Stimulated activated CD8-positive, alpha-beta memory T cell treated with anti-CD3 and anti-CD28 coated beads, Interleukin-15, amount 100 ng/mL, for 48 hours (primary cell): ENCODE data around the gene C1orf74.

Experiments used
- DNase-seq, 2 donors: peaks; one replicate each; pipeline ENCODE4 v3.0.0-alpha.2; 2020; ENCODE audit warnings: low read depth in 2 of 2

Gene C1orf74

GRCh38 chr1:209772126-209772525 is 12.2 kb downstream of the C1orf74 start:
- DNase-seq, result no peak

GRCh38 chr1:209770636-209771415 is 13.5 kb downstream of the C1orf74 start:
- no peak for DNase-seq

GRCh38 chr1:209769971-209770370 is 14.4 kb downstream of the C1orf74 start:
- no peak for DNase-seq

GRCh38 chr1:209769171-209769904 is 15.0 kb downstream of the C1orf74 start:
- DNase-seq, result peak; percentile 72 to 76

- DNase-seq, result peak; percentile 78 to 84
Measured at GRCh38 chr1:209768354-209768774, 16.0 kb downstream of the C1orf74 start.

- DNase-seq, result no peak
Measured at GRCh38 chr1:209767706-209768105, 16.7 kb downstream of the C1orf74 start.

GRCh38 chr1:209767096-209767495 is 17.3 kb downstream of the C1orf74 start:
- DNase-seq, result no peak

- no peak for DNase-seq
Measured at GRCh38 chr1:209766051-209766450, 18.3 kb downstream of the C1orf74 start.

- no peak for DNase-seq
Measured at GRCh38 chr1:209761011-209761635, 23.2 kb downstream of the C1orf74 start.

GRCh38 chr1:209759829-209760359 is 24.5 kb downstream of the C1orf74 start:
- no peak for DNase-seq

- DNase-seq, result no peak
Measured at GRCh38 chr1:209758400-209758799, 26.0 kb downstream of the C1orf74 start.

- no peak for DNase-seq
Measured at GRCh38 chr1:209756615-209757445, 27.5 kb downstream of the C1orf74 start.

- peak; percentile 73 to 78 for DNase-seq
Measured at GRCh38 chr1:209755926-209756614, 28.3 kb downstream of the C1orf74 start, which contains the start of gene TRAF3IP3. TSS of gene TRAF3IP3 (plus strand) at chr1:209756053. CDS start at chr1:209760040, 3,987 bp downstream.

- DNase-seq, result no peak
Measured at GRCh38 chr1:209755256-209755655, 29.1 kb downstream of the C1orf74 start.

GRCh38 chr1:209752890-209753289 is 31.5 kb downstream of the C1orf74 start:
- DNase-seq, result no peak

GRCh38 chr1:209751627-209752231 is 32.6 kb downstream of the C1orf74 start:
- DNase-seq, result no peak

GRCh38 chr1:209749670-209750323 is 34.6 kb downstream of the C1orf74 start:
- no peak for DNase-seq

- DNase-seq, result no peak
Measured at GRCh38 chr1:209749205-209749604, 35.2 kb downstream of the C1orf74 start.

GRCh38 chr1:209748620-209749019 is 35.7 kb downstream of the C1orf74 start:
- DNase-seq, result no peak
